ENCODE results near the gene LAMA2. TPM values are rescaled to one million over a fixed set of nuclear protein-coding genes. Genes with fewer than 3 reads are reported as not detected.

The LAMA2 gene
- total RNA-seq, 2 donors from 2014 or later = 0.93 to 2.0 TPM

DNA sequence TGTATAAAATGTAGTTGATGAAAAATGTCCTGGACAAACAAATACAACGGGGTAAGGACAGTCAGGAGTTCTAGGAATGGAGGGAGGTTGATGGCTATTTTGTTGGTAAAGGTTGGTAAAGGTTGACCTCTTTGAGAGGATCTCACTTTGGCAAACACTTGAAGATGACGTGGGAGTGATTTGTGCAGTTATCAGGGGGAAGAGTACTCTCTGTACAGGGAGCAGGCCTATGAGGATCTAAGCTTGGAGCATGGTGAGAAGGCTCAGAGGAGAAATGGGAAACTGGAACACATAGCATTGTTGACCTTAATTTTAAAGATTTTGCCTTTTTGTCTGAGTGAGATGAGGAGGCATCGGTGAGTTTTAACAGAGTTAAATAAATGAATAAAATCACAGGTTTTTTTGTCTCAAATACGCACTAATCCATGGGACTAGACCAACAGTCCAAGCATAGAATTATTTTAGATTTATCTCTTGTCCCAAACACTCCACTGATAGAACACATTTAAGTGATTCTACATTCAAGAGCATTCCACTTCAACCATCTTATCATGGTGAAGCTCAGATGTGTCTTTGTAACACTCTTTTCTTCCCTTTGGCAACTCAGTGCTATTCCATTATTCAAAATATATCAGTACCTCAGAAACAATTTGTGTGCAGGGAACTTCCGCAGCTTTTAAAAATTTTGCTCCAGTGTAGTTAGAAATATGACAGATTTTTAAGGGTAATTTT is 5.7 kb downstream of the LAMA2 start:
- no peaks in the 10 kb centered on the region for H3K9me3 Mint-ChIP-seq
- DNase-seq (ENCODE audit: low spot score in 2 of 2) = no peak
- ATAC-seq = no peak
- H3K36me3 Mint-ChIP-seq = no peaks in the 10 kb centered on the region
- no peak overlapping the region for H3K27ac Mint-ChIP-seq

DNA sequence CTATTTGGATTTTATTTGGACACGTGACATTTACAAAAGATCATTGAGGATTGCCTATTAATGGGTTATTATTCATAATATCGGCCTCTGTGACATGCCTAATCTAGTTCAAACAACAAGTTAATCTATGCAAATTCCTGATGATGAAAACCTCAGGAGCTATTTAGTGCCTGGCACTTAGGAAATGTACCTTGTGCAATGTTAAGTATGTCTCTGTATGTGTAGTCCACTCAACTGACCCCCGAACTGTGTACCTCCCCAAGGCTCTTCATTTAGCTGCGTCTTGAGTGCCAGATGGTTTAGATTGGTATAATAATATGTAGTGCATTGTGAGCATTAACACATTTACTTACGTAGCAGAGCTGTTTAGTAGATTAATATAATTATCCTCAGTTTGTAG is 6.9 kb downstream of the LAMA2 start:
- Mint-ChIP-seq H3K9me3 (peaks cover 0 to 3% of the 10 kb centered on the region in 2 donors), H3K27ac (no peak overlapping the region), H3K36me3 (no peaks in the 10 kb centered on the region)
- ATAC-seq (no peak), DNase-seq (ENCODE audit: low spot score in 2 of 2) (no peak)

DNA sequence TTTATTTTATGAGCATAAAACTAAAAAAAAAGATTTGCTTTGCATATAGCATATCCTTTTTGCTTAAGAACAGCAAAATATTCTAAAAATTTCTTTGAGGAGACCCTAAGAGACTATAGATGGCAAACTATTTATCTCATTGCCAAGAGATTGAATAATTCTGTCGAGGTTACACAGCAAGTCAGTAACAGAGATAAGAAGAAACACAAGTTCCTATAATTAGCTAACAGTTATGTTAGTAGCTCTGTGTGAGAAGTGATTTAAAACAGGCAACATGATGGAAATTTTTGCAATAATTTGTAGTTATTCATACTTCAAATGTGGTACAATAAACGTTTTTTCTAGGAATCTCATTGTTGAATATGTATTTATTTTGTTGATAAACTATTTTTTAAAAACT is 9.1 kb downstream of the LAMA2 start:
- Mint-ChIP-seq H3K36me3 (no peaks in the 10 kb centered on the region), H3K9me3 (peaks cover 0 to 4% of the 10 kb centered on the region in 2 donors), H3K27ac (no peak overlapping the region)
- DNase-seq (ENCODE audit: low spot score in 2 of 2) (no peak), ATAC-seq (no peak)

DNA sequence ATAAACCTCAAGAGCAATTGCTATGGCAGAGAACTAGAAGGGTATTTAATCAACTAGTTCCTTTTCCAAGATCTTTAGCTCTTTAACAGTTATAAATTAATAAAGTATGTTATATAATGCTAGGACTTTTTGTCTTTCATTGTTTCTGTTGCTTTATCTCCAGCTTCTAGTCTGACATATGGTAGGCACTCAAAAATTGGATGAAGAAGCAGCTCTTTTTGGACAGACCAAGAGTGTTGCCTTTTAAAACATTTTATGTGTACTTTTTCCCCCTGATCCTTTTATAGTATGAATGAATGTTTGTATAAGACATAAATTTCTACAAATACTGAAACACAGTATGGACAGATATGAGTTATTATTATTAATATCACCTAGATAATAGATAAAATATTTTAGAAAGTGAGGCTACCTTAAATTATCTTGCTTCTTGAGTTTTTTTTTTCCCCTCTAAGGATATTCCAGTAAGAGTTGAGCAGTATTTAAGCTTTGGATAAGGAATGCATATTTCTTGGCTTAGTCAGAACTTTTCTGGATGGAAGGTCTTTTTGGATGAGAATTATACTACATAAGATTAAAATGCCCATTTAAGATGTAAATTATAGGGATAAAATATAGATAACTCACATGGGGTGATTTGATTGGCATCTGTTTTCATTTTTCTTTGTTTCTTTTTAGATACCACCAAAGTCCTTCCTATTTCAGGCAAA is 16.6 kb downstream of the LAMA2 start:
- ATAC-seq = no peak
- Mint-ChIP-seq H3K27ac (no peak overlapping the region), H3K9me3 (peaks cover 0 to 4% of the 10 kb centered on the region in 2 donors), H3K36me3 (no peaks in the 10 kb centered on the region)
- DNase-seq (ENCODE audit: low spot score in 2 of 2) = no peak

DNA sequence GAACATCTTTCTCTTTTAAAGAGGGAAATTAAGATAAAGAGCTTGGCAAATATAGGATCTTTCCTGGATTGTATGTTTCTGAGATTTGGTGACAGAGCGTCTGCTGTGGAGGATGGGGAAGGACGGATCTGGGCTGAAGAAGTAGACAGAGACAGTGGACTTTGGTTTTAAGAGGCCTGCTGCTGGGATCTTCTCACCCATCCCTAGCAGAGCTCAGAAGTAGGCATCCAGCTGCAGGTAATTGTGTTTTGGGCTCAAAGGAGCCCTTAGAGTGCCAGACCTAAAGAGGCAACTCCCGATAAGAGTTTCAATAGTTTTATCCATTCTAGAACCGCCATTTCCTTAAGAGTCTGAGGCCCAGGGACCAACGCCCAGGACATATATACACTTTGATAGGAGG is 20.8 kb downstream of the LAMA2 start:
- DNase-seq (ENCODE audit: low spot score in 2 of 2) (no peak), ATAC-seq (no peak)
- H3K36me3 Mint-ChIP-seq = no peaks in the 10 kb centered on the region
- H3K9me3 Mint-ChIP-seq = no peaks in the 10 kb centered on the region
- H3K27ac Mint-ChIP-seq = no peak overlapping the region

DNA sequence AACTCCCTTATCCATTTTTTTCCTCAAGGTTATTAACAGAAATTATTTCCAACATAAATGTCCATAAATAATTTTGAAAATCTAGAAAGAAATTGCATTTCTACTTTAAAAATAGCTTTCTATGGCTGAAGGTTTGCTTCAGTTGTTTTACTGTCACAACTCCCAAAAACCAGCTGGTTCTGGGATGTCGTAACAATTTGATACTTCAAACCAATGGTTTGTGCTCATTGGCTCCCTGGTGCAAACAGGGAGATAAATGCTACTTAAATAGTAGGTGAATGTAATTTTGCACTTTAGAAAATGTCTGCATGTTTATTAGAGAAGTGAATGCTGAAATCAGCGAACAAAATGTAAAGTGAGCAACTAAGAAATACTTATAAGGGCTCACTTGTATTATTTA is 31.1 kb downstream of the LAMA2 start:
- ATAC-seq = no peak
- no peaks in the 10 kb centered on the region for H3K36me3 Mint-ChIP-seq
- DNase-seq (ENCODE audit: low spot score in 2 of 2) = no peak
- no peak overlapping the region for H3K27ac Mint-ChIP-seq
- H3K9me3 Mint-ChIP-seq = no peaks in the 10 kb centered on the region

DNA sequence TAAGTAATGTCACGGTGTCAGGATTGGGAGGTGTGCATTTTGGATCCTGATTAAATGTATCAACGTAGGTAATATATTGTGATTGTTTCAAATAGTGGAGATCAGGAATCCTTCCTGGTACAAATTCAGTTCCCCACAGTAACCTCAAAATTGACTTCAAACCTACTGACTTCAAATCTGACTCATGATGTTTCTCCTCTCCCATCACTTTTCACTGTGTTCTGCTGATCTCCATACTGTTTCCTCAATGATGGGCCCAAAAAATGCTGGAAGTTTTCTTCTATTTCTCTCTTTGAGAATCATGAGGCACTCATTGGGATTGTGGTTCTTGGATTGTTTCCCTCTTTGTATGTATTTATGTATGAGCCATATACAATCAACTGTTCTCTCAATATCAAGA is 35.9 kb downstream of the LAMA2 start:
- Mint-ChIP-seq H3K36me3 (no peaks in the 10 kb centered on the region), H3K27ac (no peak overlapping the region), H3K9me3 (peaks cover 3 to 5% of the 10 kb centered on the region in 2 donors)
- ATAC-seq (no peak), DNase-seq (ENCODE audit: low spot score in 2 of 2) (no peak)

DNA sequence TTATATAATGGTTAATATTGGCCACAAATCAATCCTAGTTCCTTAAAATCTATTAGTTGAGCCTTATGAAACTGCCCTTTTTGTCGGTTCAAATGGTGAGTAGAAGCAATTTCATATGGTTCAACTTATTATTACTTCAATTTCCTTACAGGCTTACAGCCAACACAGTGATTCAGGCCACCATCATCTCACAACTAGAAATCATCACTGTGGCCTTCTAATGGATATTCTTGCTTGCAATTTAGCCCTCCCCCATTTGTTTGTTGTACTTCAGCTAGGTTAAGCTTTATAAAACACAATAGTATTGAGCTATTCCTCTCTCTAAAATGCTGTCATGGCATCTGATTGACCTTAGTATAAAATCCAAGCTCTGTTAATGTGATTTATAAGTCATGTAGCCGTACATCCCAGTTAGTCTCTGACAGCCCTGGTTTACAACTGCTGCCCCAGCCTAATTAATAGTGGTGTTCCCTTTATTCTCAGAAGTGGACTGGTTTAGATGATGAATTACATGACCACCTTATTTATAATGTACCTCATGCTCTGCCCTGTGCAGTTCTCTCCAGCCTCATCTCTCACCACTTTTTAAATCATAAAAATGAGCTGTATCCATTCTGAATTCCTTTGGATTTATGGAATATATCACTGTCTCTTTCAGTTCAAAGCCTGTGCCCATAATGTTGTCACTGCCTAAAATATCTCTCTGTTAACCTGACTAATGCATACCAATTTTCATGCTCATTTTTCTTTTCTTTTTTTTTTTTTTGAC is 36.7 kb downstream of the LAMA2 start:
- Mint-ChIP-seq H3K36me3 (no peaks in the 10 kb centered on the region), H3K27ac (no peak overlapping the region), H3K9me3 (peaks cover 3 to 5% of the 10 kb centered on the region in 2 donors)
- DNase-seq (ENCODE audit: low spot score in 2 of 2) (no peak), ATAC-seq (no peak)

DNA sequence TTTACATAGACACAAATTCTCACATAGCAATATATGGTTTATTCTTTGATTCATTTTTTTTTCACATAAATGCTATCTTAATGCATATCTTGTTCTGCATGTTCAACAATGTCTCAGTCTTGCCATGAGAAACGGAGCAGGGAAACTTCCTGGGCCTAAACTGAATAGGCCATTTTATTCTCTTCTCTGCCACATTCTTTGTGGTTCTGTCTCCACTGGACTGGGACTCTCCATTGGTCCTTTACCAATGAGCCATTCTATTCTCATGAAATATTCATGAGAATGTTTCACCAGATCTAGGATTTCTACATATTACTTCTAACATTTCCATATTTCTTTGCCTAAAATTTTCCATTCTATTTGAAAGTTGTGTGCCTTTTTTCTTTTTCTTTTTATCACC is 42.8 kb downstream of the LAMA2 start:
- peaks cover 0 to under 1% of the 10 kb centered on the region in 2 donors for H3K9me3 Mint-ChIP-seq
- DNase-seq (ENCODE audit: low spot score in 2 of 2) (no peak), ATAC-seq (no peak)
- H3K36me3 Mint-ChIP-seq = no peaks in the 10 kb centered on the region
- H3K27ac Mint-ChIP-seq = no peak overlapping the region

DNA sequence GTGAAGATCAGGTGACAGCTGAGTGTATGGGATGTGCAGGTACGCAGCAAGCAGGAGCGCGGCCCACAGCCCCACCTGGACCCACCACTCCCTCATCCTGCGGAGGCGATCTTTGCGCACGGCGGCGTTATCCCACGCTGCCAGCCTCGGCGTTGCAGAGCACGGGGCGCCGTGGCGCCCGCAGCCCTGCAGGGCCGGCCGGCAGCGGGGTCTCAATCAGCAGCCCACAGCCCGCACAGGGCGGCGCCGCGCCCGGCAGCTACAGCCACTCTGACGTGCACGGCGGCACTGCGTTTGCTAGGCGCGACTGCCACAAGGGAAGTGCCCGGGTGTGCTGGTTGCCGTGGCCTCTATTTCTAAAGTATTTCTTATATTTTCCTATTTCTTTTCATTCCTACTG is 46.9 kb downstream of the LAMA2 start:
- no peaks in the 10 kb centered on the region for H3K36me3 Mint-ChIP-seq
- ATAC-seq (no peak), DNase-seq (ENCODE audit: low spot score in 2 of 2) (no peak)
- H3K27ac Mint-ChIP-seq = no peak overlapping the region
- no peaks in the 10 kb centered on the region for H3K9me3 Mint-ChIP-seq

DNA sequence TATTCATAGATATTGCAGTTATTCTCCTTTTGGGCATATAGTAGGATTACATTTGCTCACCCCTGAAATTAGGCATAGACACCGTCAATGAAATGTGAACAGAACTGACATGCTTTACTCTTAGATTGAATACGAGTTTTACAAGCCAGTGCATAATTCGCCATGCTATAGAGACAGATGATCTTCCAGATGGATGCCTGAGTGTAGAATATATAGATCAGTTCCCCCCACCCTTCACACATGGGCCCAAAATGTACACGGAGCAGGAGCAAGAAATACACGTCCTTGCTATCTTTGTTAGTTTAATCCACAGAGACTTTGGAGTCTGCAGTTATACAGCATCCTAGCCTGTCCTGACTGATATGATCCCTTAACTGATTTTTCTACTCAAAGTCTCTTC is 47.4 kb downstream of the LAMA2 start:
- no peak for ATAC-seq
- Mint-ChIP-seq H3K36me3 (no peaks in the 10 kb centered on the region), H3K27ac (no peak overlapping the region), H3K9me3 (no peaks in the 10 kb centered on the region)
- no peak for DNase-seq (ENCODE audit: low spot score in 2 of 2)

DNA sequence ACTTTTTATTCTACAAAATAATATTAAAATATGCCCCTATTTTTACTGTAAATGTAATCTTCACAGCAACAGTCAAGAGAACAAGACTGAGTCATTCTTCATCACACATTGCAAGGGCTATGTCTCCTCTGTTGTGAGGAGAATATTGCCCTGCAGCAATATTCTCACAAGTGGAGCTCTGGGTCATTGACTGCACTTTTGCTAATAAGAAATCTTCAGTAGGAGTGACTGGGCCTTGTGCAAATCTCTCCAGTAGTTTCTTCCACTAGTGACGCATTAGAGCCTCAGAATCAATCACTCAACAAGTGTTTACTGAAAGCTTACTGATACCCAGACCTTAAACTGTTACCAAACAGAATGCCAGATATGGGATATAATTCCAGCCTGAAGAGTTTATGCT is 49.1 kb downstream of the LAMA2 start:
- H3K9me3 Mint-ChIP-seq = no peaks in the 10 kb centered on the region
- no peaks in the 10 kb centered on the region for H3K36me3 Mint-ChIP-seq
- no peak for DNase-seq (ENCODE audit: low spot score in 2 of 2)
- no peak for ATAC-seq
- H3K27ac Mint-ChIP-seq = no peak overlapping the region

DNA sequence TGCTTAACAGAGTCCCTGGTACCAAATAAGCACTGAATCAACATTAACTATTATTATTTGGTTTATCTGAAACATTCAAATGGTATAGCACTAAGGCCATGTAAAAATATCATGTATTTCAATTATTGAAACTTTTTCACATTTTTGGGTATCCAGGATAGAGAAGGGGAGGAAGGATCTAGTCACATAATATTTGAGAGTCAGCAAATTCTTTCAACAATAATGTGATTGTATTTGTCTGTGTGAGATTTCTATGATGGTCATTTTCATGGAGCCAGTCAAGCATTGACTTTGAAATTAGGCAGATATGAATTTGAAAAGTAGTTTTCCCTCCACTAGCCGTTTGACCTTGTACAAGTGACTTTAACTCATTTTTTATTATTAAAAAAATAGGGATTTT is 67.9 kb downstream of the LAMA2 start:
- no peak for ATAC-seq
- H3K27ac Mint-ChIP-seq = no peak overlapping the region
- H3K36me3 Mint-ChIP-seq = no peaks in the 10 kb centered on the region
- no peak for DNase-seq (ENCODE audit: low spot score in 2 of 2)
- no peaks in the 10 kb centered on the region for H3K9me3 Mint-ChIP-seq

DNA sequence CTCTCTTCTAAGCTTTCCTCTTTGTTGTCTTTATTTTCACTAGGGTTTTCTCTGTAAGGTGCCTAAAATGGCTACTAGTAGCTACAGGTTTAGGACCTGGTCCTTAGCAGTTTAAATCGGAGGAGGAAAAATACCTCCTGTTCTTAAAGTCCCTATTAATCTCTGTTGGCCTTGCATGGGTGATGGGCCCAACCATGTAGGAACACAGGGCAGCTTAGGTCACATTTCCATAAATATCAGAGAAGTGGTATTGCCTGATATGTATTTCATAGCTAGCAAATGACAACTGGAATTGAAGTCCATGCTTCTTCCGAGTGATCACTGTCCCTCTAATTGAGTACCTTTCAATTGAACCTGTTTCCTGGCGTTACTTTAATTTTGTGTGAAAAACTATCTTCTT is 70.0 kb downstream of the LAMA2 start:
- no peak for DNase-seq (ENCODE audit: low spot score in 2 of 2)
- ATAC-seq = no peak
- Mint-ChIP-seq H3K36me3 (no peaks in the 10 kb centered on the region), H3K9me3 (no peaks in the 10 kb centered on the region), H3K27ac (no peak overlapping the region)

DNA sequence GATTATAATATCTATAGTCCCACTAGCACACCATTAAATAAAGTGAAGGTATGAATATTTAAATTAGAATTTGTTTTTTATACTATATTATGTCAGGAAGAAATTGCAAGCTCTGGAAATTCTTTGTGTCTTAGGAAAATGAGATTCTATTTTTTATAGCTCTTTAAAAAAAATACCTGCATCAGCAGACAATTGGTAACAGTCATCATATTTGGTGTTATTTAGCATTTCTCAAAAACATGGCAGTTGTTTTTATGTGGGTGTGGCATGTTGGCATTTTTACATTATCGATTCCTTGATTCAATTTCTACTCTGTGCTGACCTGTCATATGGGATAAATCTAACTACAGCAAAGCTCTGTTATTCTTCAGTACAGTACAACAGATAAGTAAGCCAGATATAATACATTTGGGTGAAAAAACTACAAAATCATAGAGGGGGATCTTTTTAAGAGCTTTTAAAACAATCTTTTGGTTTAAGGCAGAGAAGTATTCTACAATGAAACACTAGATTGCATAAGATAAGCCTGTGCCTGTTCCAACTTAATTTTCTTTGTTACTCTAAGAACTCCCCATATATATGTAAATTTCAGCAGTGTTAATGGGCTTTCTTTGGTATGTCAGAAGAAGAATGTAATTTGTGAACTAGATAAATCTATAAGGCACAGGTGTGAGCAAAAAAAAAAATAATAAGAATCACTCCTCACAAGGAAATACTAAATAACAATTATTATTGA is 71.5 kb downstream of the LAMA2 start:
- ATAC-seq = no peak
- H3K36me3 Mint-ChIP-seq = no peaks in the 10 kb centered on the region
- H3K27ac Mint-ChIP-seq = no peak overlapping the region
- no peaks in the 10 kb centered on the region for H3K9me3 Mint-ChIP-seq
- DNase-seq (ENCODE audit: low spot score in 2 of 2) = no peak

DNA sequence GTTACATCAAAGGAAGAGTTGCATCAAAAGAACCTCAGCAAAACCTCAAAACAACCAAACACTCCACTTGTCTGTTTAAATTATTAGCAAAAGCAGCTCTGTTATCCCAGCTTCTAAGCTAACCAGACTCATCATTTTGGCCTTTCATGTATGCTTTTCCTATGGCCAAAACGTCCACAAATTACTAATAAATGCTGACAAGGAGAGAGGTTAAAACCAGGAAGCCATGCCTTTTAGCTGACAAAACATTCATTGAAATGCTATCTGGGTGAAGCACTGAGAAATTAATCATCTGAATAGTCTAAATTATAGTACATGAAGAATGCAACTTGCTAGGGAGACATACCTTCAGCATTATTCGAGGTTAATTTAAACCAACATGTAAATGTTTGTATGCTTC is 80.6 kb downstream of the LAMA2 start:
- no peaks in the 10 kb centered on the region for H3K36me3 Mint-ChIP-seq

DNA sequence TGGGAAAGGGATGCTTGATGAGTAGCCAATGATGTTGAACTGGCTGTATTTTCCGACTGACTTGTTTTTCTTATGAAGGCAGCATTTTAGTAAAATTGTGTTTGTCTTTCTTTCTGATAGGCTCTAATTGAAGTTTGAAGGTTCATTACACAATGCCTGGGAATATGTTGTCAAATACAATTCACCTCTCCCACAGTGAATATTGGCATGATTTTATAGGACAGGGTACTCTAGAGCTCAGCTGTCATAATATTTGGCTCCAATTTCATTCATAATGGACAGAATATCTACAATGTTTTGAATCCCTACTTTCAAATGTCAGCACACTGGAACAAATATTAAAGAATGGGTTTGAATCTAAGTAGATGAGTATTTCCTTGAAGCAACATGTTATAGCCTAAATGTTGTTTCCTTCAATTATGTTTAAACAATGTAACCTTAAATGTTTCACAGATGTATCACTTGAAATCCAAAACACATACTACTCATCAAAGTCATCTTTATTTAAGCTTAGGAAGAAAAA is 81.4 kb downstream of the LAMA2 start:
- no peak for ATAC-seq
- no peak overlapping the region for H3K27ac Mint-ChIP-seq
- H3K9me3 Mint-ChIP-seq = no peaks in the 10 kb centered on the region
- DNase-seq (ENCODE audit: low spot score in 2 of 2) = no peak
- no peaks in the 10 kb centered on the region for H3K36me3 Mint-ChIP-seq

More for the DNA sequence above, 80.6 kb downstream of the LAMA2 start:
- no peak overlapping the region for H3K27ac Mint-ChIP-seq
- no peak for DNase-seq (ENCODE audit: low spot score in 2 of 2)
- ATAC-seq = no peak
- H3K9me3 Mint-ChIP-seq = no peaks in the 10 kb centered on the region
